ENCODE measurements around the gene SUSD4. TPM values are rescaled to one million over a fixed set of nuclear protein-coding genes. Genes with fewer than 3 reads are reported as not detected.

Gene SUSD4
- total and polyA plus RNA-seq, 2 of the 4 experiments (the other 2 are of a cell fraction), result 1.8 to 2.7 TPM

GRCh38 chr1:223331301-223331700, 32.7 kb downstream of the SUSD4 start:
- WGBS, 2 experiments (ENCODE audit: extremely low coverage in 2 of 2, insufficient read length in 1 of 2), result 100% methylated on average over 2 of the region's 4 CpGs; no CpG with 5 or more reads in 1 of the 2 experiments
- no peak overlapping the region for H4K8ac ChIP-seq (ENCODE audit: low read depth in 2 of 2, low read length in 2 of 2)
- in situ Hi-C loops (cut with MboI; ENCODE audit: low sequenced_read_pairs) (no loop called here), dilution Hi-C loops (cut with HindIII; ENCODE audit: low sequenced_read_pairs, unreplicated experiment) (no loop called here), intact Hi-C loops (cut with micrococcal nuclease) (no loop called here)
- H3K4ac ChIP-seq (ENCODE audit: low read depth, low read length), result no peak overlapping the region
- H3K27me3 ChIP-seq (ENCODE audit: control insufficient read depth, insufficient read depth, low read length), result peaks cover 12% of the 10 kb centered on the region
- 0 out of 2 replicates have a peak, but pooled peaks cover 2% of the 10 kb centered on the region for H3K9me1 ChIP-seq (ENCODE audit: insufficient read depth, low read length)
- ChIA-PET POLR2A (ENCODE audit: unreplicated experiment) (no interaction called here), CTCF (no interaction called here)
- no peak overlapping the region for H2BK15ac ChIP-seq (ENCODE audit: low read depth, low read length)
- H3K27ac ChIP-seq (ENCODE audit: insufficient read depth, low read length), result no peak overlapping the region
- H4K5ac ChIP-seq (ENCODE audit: low read depth, low read length), result no peak overlapping the region
- no peak overlapping the region for H3K9ac ChIP-seq (ENCODE audit: low read depth, low read length)
- no peak for ATAC-seq (ENCODE audit: low read depth)
- BruUV-seq (replicated peaks), result no TSS peak
- no peak for DNase-seq
- H4K20me1 ChIP-seq (ENCODE audit: insufficient read depth, low read length), result no peaks in the 10 kb centered on the region
- H3K14ac ChIP-seq (replicated peaks; ENCODE audit: low read depth, low read length), result no peak overlapping the region
- H3K4me2 ChIP-seq (ENCODE audit: low read depth, low read length), result no peak overlapping the region
- H3K79me1 ChIP-seq (ENCODE audit: low read depth in 1 of 2, low read length in 2 of 2), result no peaks in the 10 kb centered on the region
- no peak overlapping the region for H2BK5ac ChIP-seq (ENCODE audit: low read depth, low read length, poor library complexity, severe bottlenecking)
- H2AK9ac ChIP-seq (replicated peaks; ENCODE audit: low read depth, low read length, poor library complexity), result no peak overlapping the region
- no peak overlapping the region for H2BK120ac ChIP-seq (ENCODE audit: low read depth, low read length)
- H3K23ac ChIP-seq (ENCODE audit: low read depth, low read length), result no peak overlapping the region
- no peaks in the 10 kb centered on the region for H3K36me3 ChIP-seq (ENCODE audit: control insufficient read depth, insufficient read depth, low read length)
- H3K4me3 ChIP-seq (ENCODE audit: insufficient read depth, low read depth, low read length), result no peak overlapping the region
- H2AFZ ChIP-seq (replicated peaks; ENCODE audit: low read length, poor library complexity), result no peak overlapping the region
- H3K4me1 ChIP-seq (ENCODE audit: control insufficient read depth, insufficient read depth, low read length), result peaks cover 2% of the 10 kb centered on the region; the same call in 1 of the 2 replicates
- TF ChIP-seq RFX5 (IDR thresholded peaks at IDR 0.05; ENCODE audit: low read depth, low read length) (no peak), POLR2A (IDR thresholded peaks at IDR 0.05; ENCODE audit: low read depth, low read length) (no peak), RCOR1 (IDR thresholded peaks at IDR 0.05; ENCODE audit: insufficient replicate concordance, low read length) (no peak), BHLHE40 (IDR thresholded peaks at IDR 0.05; ENCODE audit: low read depth, low read length) (no peak), CHD1 (IDR thresholded peaks at IDR 0.05; ENCODE audit: low read depth, low read length) (no peak), SMC3 (IDR thresholded peaks at IDR 0.05; ENCODE audit: low read depth, low read length) (no peak), RAD21 (IDR thresholded peaks at IDR 0.05; ENCODE audit: low read length) (no peak), FOS (IDR thresholded peaks at IDR 0.05; ENCODE audit: low read depth, low read length) (no peak), USF2 (IDR thresholded peaks at IDR 0.05; ENCODE audit: low read depth, low read length) (no peak), CTCF (conservative IDR thresholded peaks at IDR 0.05; ENCODE audit: low read depth, low read length) (no peak), MXI1 (IDR thresholded peaks at IDR 0.05; ENCODE audit: borderline replicate concordance, low read depth, low read length) (no peak), MAZ (IDR thresholded peaks at IDR 0.05; ENCODE audit: borderline replicate concordance, low read depth, low read length) (no peak), NFE2L2 (IDR thresholded peaks at IDR 0.05; ENCODE audit: low read depth, low read length) (no peak), ELK1 (IDR thresholded peaks at IDR 0.05; ENCODE audit: borderline replicate concordance, low read depth, low read length) (no peak), CEBPB (IDR thresholded peaks at IDR 0.05; ENCODE audit: low read depth, low read length) (no peak)
- H2AK5ac ChIP-seq (ENCODE audit: low read depth, low read length), result no peak overlapping the region
- no peak overlapping the region for H3K56ac ChIP-seq (ENCODE audit: extremely low read depth, insufficient read depth, low read length)
- no peak overlapping the region for H3K18ac ChIP-seq (ENCODE audit: low read depth, low read length)
- no peak overlapping the region; the same call in 1 of the 2 replicates for H4K91ac ChIP-seq (ENCODE audit: insufficient read depth, low read depth, low read length)
- no peak overlapping the region for H2BK20ac ChIP-seq (ENCODE audit: low read depth, low read length)
- H3K9me3 ChIP-seq (ENCODE audit: control insufficient read depth, insufficient read depth, low read length), result no peaks in the 10 kb centered on the region
